GM18511 (cell line): Measurements from ENCODE around the gene MRPS22.
A peak's percentile ranks its signal among the peaks of the same experiment; 100 is the strongest.
"Not testable (repeated sequence)": the region's sequence is repeated elsewhere in the genome, so short reads cannot be mapped to it uniquely, and the experiment has no call there.

Experiments used
- ATAC-seq: cut with Tn5 transposase; IDR thresholded peaks from one replicate; pipeline ENCODE4 v1.9.1; 2021; ENCODE audit warnings: mild to moderate bottlenecking, moderate library complexity; ENCODE audit not compliant: unreplicated experiment

Gene MRPS22

GRCh38 chr3:139389552-139390368 is 45.9 kb downstream of the MRPS22 start, which contains the start of gene COPB2:
Gene COPB2, minus strand, starts transcription at chr3:139389647. Its CDS starts 97 bp downstream, at chr3:139389550.
- peak; percentile 99 for ATAC-seq

DNA sequence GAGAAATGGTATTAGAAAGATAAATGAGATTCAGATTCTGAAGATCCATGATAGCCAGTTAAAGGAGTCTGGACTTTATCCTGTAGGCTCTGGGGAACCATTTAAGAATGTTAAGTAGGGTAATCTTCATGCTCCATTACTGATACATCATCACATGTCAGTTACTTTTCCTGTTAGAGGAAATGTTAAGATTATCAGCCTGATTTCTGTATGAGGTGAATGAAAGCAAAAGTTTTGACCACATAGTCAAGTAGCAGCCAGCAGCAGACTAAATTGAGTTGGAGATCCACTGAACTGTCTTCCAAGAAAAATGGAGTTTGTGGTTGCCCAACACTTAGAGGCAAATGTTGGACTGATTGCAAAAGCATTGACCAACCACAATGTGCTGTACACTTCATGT is 50.3 kb downstream of the MRPS22 start:
- ATAC-seq: no peak

- no peak for ATAC-seq
These were observed 52.9 kb downstream of the MRPS22 start for GRCh38 chr3:139396707-139397106.

DNA sequence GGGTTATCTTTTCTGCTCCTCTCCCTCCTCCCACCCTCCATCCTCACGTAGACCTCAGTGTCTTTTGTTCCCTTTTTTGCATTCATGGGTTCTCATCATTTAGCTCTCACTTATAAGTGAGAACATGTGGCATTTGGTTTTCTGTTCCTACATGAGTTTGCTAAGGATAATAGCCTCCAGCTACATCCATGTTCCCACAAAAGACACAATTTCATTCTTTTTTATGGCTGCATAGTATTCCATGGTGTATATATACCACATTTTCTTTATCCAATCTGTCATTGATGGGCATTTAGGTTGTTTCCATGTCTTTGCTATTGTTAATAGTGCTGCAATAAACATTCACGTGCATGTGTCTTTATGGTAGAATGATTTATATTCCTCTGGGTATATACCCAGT is 57.3 kb downstream of the MRPS22 start:
- not testable (repeated sequence) for ATAC-seq
